Measurements from ENCODE around the gene CALHM2. TPM values are rescaled to one million over a fixed set of nuclear protein-coding genes. Genes with fewer than 3 reads are reported as not detected.
"Not testable (repeated sequence)": the region's sequence is repeated elsewhere in the genome, so short reads cannot be mapped to it uniquely, and the experiment has no call there.

Gene CALHM2
- total RNA-seq, 1 donor: 54.6 TPM

DNA sequence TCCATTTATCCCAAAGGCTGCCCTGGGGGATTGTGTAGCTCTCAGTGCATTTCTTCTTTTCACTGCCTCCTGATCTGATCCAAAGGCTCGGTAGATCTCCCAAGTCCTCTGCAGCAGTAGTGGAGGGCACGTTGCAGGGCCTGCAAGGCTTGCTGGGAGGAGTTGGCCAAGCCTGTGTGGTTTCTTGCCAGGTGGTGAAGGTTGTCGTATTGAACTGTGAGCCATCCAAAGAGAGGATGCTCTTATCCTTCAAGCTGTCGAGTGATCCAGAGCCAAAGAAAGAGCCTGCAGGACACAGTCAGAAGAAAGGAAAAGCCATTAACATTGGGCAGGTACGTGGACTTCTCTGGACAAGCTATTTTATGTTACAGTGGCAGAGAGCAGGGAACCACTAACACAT, 34.6 kb downstream of the CALHM2 start:
- TF ChIP-seq, protein P1, sequence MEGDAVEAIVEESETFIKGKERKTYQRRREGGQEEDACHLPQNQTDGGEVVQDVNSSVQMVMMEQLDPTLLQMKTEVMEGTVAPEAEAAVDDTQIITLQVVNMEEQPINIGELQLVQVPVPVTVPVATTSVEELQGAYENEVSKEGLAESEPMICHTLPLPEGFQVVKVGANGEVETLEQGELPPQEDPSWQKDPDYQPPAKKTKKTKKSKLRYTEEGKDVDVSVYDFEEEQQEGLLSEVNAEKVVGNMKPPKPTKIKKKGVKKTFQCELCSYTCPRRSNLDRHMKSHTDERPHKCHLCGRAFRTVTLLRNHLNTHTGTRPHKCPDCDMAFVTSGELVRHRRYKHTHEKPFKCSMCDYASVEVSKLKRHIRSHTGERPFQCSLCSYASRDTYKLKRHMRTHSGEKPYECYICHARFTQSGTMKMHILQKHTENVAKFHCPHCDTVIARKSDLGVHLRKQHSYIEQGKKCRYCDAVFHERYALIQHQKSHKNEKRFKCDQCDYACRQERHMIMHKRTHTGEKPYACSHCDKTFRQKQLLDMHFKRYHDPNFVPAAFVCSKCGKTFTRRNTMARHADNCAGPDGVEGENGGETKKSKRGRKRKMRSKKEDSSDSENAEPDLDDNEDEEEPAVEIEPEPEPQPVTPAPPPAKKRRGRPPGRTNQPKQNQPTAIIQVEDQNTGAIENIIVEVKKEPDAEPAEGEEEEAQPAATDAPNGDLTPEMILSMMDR (IDR thresholded peaks at IDR 0.05; ENCODE audit: extremely low read depth, low read depth, low read length): no peak
- Histone ChIP-seq H3K4me1 (ENCODE audit: insufficient read depth, low read length) (no peaks in the 10 kb centered on the region), H3K27ac (ENCODE audit: low read depth, low read length) (no peak overlapping the region), H3K27me3 (ENCODE audit: insufficient read depth, low read length) (no peaks in the 10 kb centered on the region), H4K20me1 (ENCODE audit: insufficient read depth, low read length) (peaks cover 3% of the 10 kb centered on the region), H2AFZ (ENCODE audit: low read length) (no peak overlapping the region), H3K79me2 (ENCODE audit: insufficient read depth, low read length) (no peaks in the 10 kb centered on the region), H3K4me3 (ENCODE audit: insufficient read depth, low read length) (no peak overlapping the region), H3K36me3 (ENCODE audit: insufficient read depth, low read length) (peaks cover 90% of the 10 kb centered on the region), H3K9me3 (ENCODE audit: low read depth, low read length) (no peaks in the 10 kb centered on the region), H3K4me2 (ENCODE audit: insufficient read depth, low read length) (no peak overlapping the region)
- no peak for DNase-seq (ENCODE audit: insufficient read length, low spot score, missing footprints)

DNA sequence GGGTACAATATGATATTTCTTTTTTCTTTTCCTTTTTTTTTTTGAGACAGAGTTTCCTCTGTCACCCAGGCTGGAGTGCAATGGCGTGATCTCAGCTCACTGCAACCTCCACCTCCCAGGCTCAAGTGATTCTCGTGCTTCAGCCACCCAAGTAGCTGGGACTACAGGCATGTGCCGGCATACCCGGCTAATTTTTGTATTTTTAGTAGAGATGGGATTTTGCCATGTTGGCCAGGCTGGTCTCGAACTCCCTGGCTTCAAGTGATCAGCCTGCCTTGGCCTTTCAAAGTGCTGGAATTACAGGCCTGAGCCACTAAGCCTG, 35.1 kb downstream of the CALHM2 start:
- H3K9me3 ChIP-seq (ENCODE audit: low read depth, low read length); H2AFZ ChIP-seq (ENCODE audit: low read length); DNase-seq (ENCODE audit: insufficient read length, low spot score, missing footprints); H3K4me2 ChIP-seq (ENCODE audit: insufficient read depth, low read length); H3K79me2 ChIP-seq (ENCODE audit: insufficient read depth, low read length); H4K20me1 ChIP-seq (ENCODE audit: insufficient read depth, low read length); H3K4me3 ChIP-seq (ENCODE audit: insufficient read depth, low read length); H3K4me1 ChIP-seq (ENCODE audit: insufficient read depth, low read length); H3K27me3 ChIP-seq (ENCODE audit: insufficient read depth, low read length); H3K27ac ChIP-seq (ENCODE audit: low read depth, low read length): not testable (repeated sequence)
- H3K36me3 ChIP-seq (ENCODE audit: insufficient read depth, low read length): peaks cover 87% of the 10 kb centered on the region

DNA sequence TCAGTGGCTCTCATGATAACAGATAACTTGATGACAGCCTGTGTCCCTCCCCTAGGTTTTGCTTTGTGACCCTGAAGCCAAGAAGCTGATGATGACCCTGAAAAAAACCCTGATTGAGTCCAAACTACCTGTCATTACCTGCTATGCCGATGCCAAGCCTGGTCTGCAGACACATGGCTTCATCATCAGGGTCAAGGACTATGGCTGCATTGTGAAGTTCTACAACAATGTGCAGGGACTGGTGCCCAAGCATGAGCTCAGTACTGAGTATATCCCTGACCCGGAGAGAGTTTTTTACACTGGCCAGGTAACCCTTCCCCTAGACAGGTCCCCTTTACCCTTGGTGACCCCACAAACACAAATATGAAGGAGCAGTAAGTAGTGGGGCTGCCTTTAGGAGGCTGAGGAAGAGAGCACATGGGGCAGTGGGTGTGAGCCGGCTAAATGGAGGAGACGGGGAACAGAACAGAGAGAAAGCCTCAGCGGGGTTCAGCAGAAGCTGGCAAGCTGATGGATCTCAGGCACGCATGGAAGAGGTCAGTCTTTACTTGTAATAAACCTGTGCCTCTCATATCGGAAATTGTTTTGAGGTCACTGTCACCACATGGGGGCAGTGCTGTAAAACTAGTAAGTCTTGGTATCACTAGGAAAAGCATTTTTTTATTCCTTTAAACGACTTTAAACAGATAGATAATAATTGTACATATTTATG, 35.6 kb downstream of the CALHM2 start:
- Histone ChIP-seq H3K4me2 (ENCODE audit: insufficient read depth, low read length) (no peak overlapping the region), H2AFZ (ENCODE audit: low read length) (no peak overlapping the region), H3K79me2 (ENCODE audit: insufficient read depth, low read length) (no peaks in the 10 kb centered on the region), H4K20me1 (ENCODE audit: insufficient read depth, low read length) (peaks cover 3% of the 10 kb centered on the region), H3K9me3 (ENCODE audit: low read depth, low read length) (no peaks in the 10 kb centered on the region), H3K36me3 (ENCODE audit: insufficient read depth, low read length) (peaks cover 92% of the 10 kb centered on the region), H3K4me1 (ENCODE audit: insufficient read depth, low read length) (no peaks in the 10 kb centered on the region), H3K27me3 (ENCODE audit: insufficient read depth, low read length) (no peaks in the 10 kb centered on the region), H3K4me3 (ENCODE audit: insufficient read depth, low read length) (no peak overlapping the region), H3K27ac (ENCODE audit: low read depth, low read length) (no peak overlapping the region)
- DNase-seq (ENCODE audit: insufficient read length, low spot score, missing footprints): peak; percentile 83
- TF ChIP-seq, protein P1 (IDR thresholded peaks at IDR 0.05; ENCODE audit: extremely low read depth, low read depth, low read length): peak; percentile 63

DNA sequence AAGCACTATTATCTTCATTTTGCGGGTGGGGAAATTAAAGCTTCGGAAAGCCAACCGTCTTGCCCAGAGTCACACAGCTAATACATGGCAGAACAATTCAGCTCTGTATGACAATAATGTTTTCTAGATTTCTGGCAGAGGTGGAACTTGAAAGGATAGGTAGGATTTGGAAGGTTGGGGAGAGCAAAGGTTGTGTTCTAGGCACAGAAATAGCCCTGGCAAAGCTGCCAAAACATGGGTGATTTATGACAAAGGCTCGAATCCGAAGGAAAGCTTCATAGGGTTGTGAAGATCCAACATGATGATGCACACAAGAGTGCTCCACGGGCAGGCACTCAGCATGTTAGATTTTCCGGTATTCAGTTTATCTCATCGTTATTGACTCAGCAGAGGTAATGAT, 36.6 kb downstream of the CALHM2 start:
- Histone ChIP-seq H2AFZ (ENCODE audit: low read length) (no peak overlapping the region), H3K27ac (ENCODE audit: low read depth, low read length) (no peak overlapping the region), H3K4me3 (ENCODE audit: insufficient read depth, low read length) (no peak overlapping the region), H3K27me3 (ENCODE audit: insufficient read depth, low read length) (no peaks in the 10 kb centered on the region), H3K9me3 (ENCODE audit: low read depth, low read length) (no peaks in the 10 kb centered on the region), H3K79me2 (ENCODE audit: insufficient read depth, low read length) (no peaks in the 10 kb centered on the region), H3K4me1 (ENCODE audit: insufficient read depth, low read length) (no peaks in the 10 kb centered on the region), H3K4me2 (ENCODE audit: insufficient read depth, low read length) (no peak overlapping the region), H3K36me3 (ENCODE audit: insufficient read depth, low read length) (peaks cover 95% of the 10 kb centered on the region), H4K20me1 (ENCODE audit: insufficient read depth, low read length) (peaks cover 3% of the 10 kb centered on the region)
- TF ChIP-seq, protein P1 (IDR thresholded peaks at IDR 0.05; ENCODE audit: extremely low read depth, low read depth, low read length): no peak
- DNase-seq (ENCODE audit: insufficient read length, low spot score, missing footprints): no peak

Measured in osteoblast (primary cell).